Kidney (tissue), 14 donors: ENCODE results near the gene CPXM2. TPM values are rescaled to one million over a fixed set of nuclear protein-coding genes. Genes with fewer than 3 reads are reported as not detected.

ENCODE experiments used
- DNase-seq, 5 donors: peaks; one replicate each; pipeline ENCODE4 v3.0.0-alpha.2; 2013 to 2020
- FAIRE-seq: peaks from 2 replicates; lab custom pipeline; 2012; peaks lifted over from hg19 to GRCh38; lab: Jason Lieb, UNC
- H3K27ac ChIP-seq, 2 donors: one replicate each; pipeline ENCODE4 v1.7.0; 2013; ENCODE audit warnings: low read depth in 2 of 2, low read length in 2 of 2, inconsistent platforms in 1 of 2
- H3K27me3 ChIP-seq: one replicate; pipeline ENCODE4 v1.7.1; 2013; ENCODE audit warnings: low read length, inconsistent platforms; ENCODE audit not compliant: control insufficient read depth, insufficient read depth
- H3K36me3 ChIP-seq, 3 donors: one replicate each; pipeline versions ENCODE4 v1.7.0 to v1.7.1; 2013; ENCODE audit warnings: low read length in 3 of 3, control low read depth in 1 of 3, inconsistent platforms in 1 of 3; ENCODE audit not compliant: insufficient read depth in 3 of 3, control insufficient read depth in 2 of 3
- H3K4me1 ChIP-seq, 3 donors: one replicate each; pipeline versions ENCODE4 v1.7.0 to v1.7.1; 2013; ENCODE audit warnings: low read length in 3 of 3, inconsistent platforms in 1 of 3, low read depth in 1 of 3; ENCODE audit not compliant: control insufficient read depth in 2 of 3, insufficient read depth in 2 of 3
- H3K4me3 ChIP-seq, 3 donors: one replicate each; pipeline versions ENCODE4 v1.7.0 to v1.8.1; 2013; ENCODE audit warnings: low read length in 3 of 3, control low read depth in 1 of 3, inconsistent platforms in 1 of 3
- H3K9ac ChIP-seq, 3 donors: one replicate each; pipeline versions ENCODE4 v1.7.0 to v1.7.1; 2013; ENCODE audit warnings: low read length in 3 of 3, control low read depth in 1 of 3, inconsistent platforms in 1 of 3
- H3K9me3 ChIP-seq, 3 donors: one replicate each; pipeline versions ENCODE4 v1.7.0 to v1.7.1; 2013; ENCODE audit warnings: low read length in 3 of 3, control low read depth in 1 of 3, inconsistent platforms in 1 of 3; ENCODE audit not compliant: control insufficient read depth in 2 of 3, insufficient read depth in 1 of 3
- CTCF ChIP-seq: IDR thresholded peaks from 3 replicates; pipeline ENCODE4 v1.5.1; 2012; ENCODE audit warnings: mild to moderate bottlenecking, moderate library complexity, borderline replicate concordance; ENCODE audit not compliant: insufficient read depth; ENCODE audit errors: extremely low read depth
- intact Hi-C: fragments of 100-400 bp; cut with DNase I; formaldehyde crosslinking; loops from one replicate; pipeline ENCODE4 v1.11.1; 2022
- polyA plus RNA-seq: library from polyadenylated mRNA; stranded (reverse); fragments of 350-450 nt; fragmentation: Illumina TruSeq; extraction: RNeasy Lipid Tissue Mini Kit (QIAGEN cat#74804); gene quantifications from one replicate; pipeline ENCODE4 v1.2.3, GENCODE V29; 2014; ENCODE audit warnings: low read depth, low replicate concordance; ENCODE audit not compliant: insufficient read depth
- total RNA-seq: library from RNA; stranded (reverse); fragmentation: NEBNext Ultra II Directional; extraction: Animal tissue kit (Norgen Biotek cat#: 25700); gene quantifications from one replicate; pipeline ENCODE4 v1.2.1, GENCODE V29; 2021
- donor health status: control.
- donor health status: control.
- donor health status: control.
- donor health status: control.
- donor health status: control.
- donor health status: DM: yes; HTN: yes; CAD: no.
- donor health status: Normal renal cell carcinoma (clear cell type).

CPXM2 gene
- total and polyA plus RNA-seq, 2 donors from 2014 or later: 18.1 to 18.5 TPM

DNA sequence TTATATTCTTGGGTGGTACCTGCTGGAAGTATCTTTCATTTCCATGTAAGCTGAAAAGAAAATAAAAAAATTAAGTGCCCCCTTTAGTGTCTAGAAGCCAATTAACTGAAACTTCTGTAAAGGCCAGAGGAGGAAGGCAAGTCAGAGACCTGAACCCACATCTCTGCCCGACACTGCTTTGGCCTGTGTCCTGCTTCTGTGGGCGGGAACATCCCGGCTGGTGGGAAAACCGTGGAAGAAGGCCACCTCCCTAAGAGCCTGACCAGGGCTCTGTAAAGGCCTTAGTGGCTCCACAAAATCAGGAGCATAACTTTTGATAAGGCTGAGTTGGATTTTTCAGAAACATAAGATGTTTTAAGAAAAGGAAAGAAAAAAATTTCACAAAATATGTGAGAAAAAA is 9.4 kb downstream of the CPXM2 start:
- Histone ChIP-seq H3K36me3 (no peaks in the 10 kb centered on the region), H3K9ac (no peak overlapping the region), H3K9me3 (peaks cover 0 to 4% (median 0%) of the 10 kb centered on the region in 3 donors), H3K4me3 (no peak overlapping the region), H3K4me1 (peaks cover 0 to under 1% (median 0%) of the 10 kb centered on the region in 3 donors), H3K27ac (no peak overlapping the region), H3K27me3 (no peaks in the 10 kb centered on the region)
- TF ChIP-seq CTCF: no peak
- DNase-seq (peak in 1 of 5 donors; percentile 9), FAIRE-seq (no peak)
- intact Hi-C loops: no loop called here

GRCh38 chr10:123879606-123880257 is 11.9 kb downstream of the CPXM2 start:
- H3K27me3 ChIP-seq: no peaks in the 10 kb centered on the region
- H3K4me1 ChIP-seq: no peaks in the 10 kb centered on the region
- no peak overlapping the region for H3K27ac ChIP-seq
- H3K36me3 ChIP-seq: no peaks in the 10 kb centered on the region
- intact Hi-C loops: no loop called here
- peaks cover 0 to 6% (median 0%) of the 10 kb centered on the region in 3 donors for H3K9me3 ChIP-seq
- DNase-seq: peak in 1 of 5 donors; percentile 4
- FAIRE-seq: no peak
- TF ChIP-seq CTCF: no peak
- no peak overlapping the region for H3K9ac ChIP-seq
- no peak overlapping the region for H3K4me3 ChIP-seq

DNA sequence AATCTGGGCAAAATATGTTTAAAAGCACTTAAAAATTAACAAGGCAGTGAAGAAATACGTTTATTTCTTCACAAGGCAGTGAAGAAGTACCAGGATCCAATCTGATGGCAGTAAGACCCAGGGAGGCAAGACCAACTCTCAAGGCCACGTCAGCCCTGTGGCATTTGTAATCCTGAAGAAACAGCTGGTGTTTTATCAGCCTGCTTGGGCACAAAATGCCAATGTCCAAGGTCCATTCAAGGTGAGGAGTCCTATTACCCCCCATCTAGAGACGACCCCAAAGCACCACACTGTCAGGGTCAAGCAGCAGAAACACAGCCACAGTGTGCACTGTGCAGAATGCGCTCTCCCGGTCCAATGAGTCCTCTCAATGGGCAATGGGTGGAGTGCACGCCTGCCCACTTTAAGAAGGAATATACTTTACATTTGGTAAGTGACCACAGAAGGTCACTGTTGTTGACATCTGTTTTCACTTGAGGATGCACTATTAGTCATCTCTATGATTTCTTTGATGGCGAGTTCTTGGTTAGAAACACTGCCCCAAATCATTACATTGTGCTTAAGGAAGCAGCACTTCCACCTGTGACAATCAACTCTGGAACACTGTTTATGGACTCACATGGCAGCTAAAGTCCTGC is 12.8 kb downstream of the CPXM2 start:
- Histone ChIP-seq H3K4me3 (no peak overlapping the region), H3K4me1 (no peaks in the 10 kb centered on the region), H3K9me3 (peaks cover 0 to 6% (median 0%) of the 10 kb centered on the region in 3 donors), H3K27ac (no peak overlapping the region), H3K27me3 (no peaks in the 10 kb centered on the region), H3K9ac (no peak overlapping the region), H3K36me3 (no peaks in the 10 kb centered on the region)
- no peak for TF ChIP-seq CTCF
- intact Hi-C loops: no loop called here
- FAIRE-seq (no peak), DNase-seq (peak in 1 of 5 donors; percentile 9)
